Uterus (tissue), 4 donors: ENCODE results near the gene DGKI. TPM values are rescaled to one million over a fixed set of nuclear protein-coding genes. Genes with fewer than 3 reads are reported as not detected.

Experiments used
- DNase-seq, 2 donors: peaks; one replicate each; pipeline ENCODE4 v3.0.0-alpha.2; 2019 to 2020
- H3K27ac ChIP-seq, 2 donors: fragments of 200-600 bp; sonication (generic); 1 replicate in 1 of 2; 2 replicates in 1 of 2; pipeline ENCODE4 v1.5.1; 2016 to 2018
- H3K27me3 ChIP-seq, 2 donors: fragments of 200-600 bp; sonication (generic); one replicate each; pipeline ENCODE4 v1.5.1; 2018 to 2019; ENCODE audit warnings: control low read depth in 1 of 2
- H3K36me3 ChIP-seq, 2 donors: fragments of 200-600 bp; sonication (generic); one replicate each; pipeline ENCODE4 v1.5.1; 2019; ENCODE audit warnings: control low read depth in 1 of 2
- H3K4me1 ChIP-seq, 2 donors: fragments of 200-600 bp; sonication (generic); one replicate each; pipeline ENCODE4 v1.5.1; 2018 to 2019; ENCODE audit warnings: control low read depth in 1 of 2
- H3K4me3 ChIP-seq, 2 donors: fragments of 200-600 bp; sonication (generic); 1 replicate in 1 of 2; 2 replicates in 1 of 2; pipeline ENCODE4 v1.5.1; 2018 to 2019; ENCODE audit warnings: mild to moderate bottlenecking in 1 of 2
- H3K9me3 ChIP-seq, 2 donors: fragments of 200-600 bp; sonication (generic); one replicate each; pipeline ENCODE4 v1.5.1; 2019; ENCODE audit warnings: control low read depth in 1 of 2
- POLR2A ChIP-seq, 2 donors: fragments of 450-650 bp; IDR thresholded peaks; one replicate each; pipeline ENCODE4 v1.6.1; 2016; ENCODE audit warnings: antibody characterized with exemption in 2 of 2, mild to moderate bottlenecking in 1 of 2, moderate library complexity in 1 of 2
- intact Hi-C: fragments of 100-400 bp; cut with DNase I; formaldehyde crosslinking; loops from one replicate; pipeline ENCODE4 v1.15.1; 2023; ENCODE audit warnings: low total_unique reads
- total RNA-seq, 4 donors: library from RNA; depleted of rRNA in 3 of 4; stranded (reverse); fragments of >200 nt in 3 of 4; gene quantifications; one replicate each; pipeline versions ENCODE4 v1.1.0 to v1.2.4, GENCODE V29; 2014 to 2023
- TF ChIP-seq, protein P1 (sequence below), 4 experiments: fragments of 200-600 bp in 2 of 4; fragments of 450-650 bp in 2 of 4; sonication (generic) in 2 of 4; IDR thresholded peaks; one replicate each; pipeline ENCODE4 v1.5.1; 2016 to 2019; ENCODE audit warnings: antibody characterized with exemption in 4 of 4, mild to moderate bottlenecking in 2 of 4, moderate library complexity in 1 of 4
- donor health status: DM: yes; HTN: yes; CAD: no.

Gene DGKI
- total RNA-seq, 4 donors from 2014 or later = 1.0 to 8.5 (median 4.1) TPM

DNA sequence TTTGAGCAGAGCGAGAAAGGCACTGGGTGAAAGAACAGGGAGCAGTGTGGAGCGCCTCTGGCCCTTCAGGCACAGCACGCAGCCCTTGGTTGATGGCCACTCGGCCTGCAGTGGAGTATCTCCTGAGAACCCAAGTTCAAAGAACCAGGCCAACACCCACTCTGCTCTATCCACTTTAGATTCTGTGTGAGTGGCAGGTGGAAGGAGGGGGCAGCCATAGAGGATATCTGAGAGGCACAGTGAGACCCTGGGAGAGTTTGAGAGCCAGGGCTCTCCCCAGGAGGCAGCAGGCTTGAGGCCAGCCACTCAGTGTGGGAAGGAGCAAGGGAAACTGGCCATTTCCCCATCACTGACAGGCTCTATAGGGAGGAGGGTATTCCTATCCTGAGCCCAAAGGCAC, 450.7 kb downstream of the DGKI start:
- intact Hi-C loops = no loop called here
- Histone ChIP-seq H3K27me3 (no peaks in the 10 kb centered on the region), H3K4me1 (no peaks in the 10 kb centered on the region), H3K4me3 (no peak overlapping the region), H3K27ac (no peak overlapping the region), H3K36me3 (no peaks in the 10 kb centered on the region), H3K9me3 (no peaks in the 10 kb centered on the region)
- TF ChIP-seq, protein P1, sequence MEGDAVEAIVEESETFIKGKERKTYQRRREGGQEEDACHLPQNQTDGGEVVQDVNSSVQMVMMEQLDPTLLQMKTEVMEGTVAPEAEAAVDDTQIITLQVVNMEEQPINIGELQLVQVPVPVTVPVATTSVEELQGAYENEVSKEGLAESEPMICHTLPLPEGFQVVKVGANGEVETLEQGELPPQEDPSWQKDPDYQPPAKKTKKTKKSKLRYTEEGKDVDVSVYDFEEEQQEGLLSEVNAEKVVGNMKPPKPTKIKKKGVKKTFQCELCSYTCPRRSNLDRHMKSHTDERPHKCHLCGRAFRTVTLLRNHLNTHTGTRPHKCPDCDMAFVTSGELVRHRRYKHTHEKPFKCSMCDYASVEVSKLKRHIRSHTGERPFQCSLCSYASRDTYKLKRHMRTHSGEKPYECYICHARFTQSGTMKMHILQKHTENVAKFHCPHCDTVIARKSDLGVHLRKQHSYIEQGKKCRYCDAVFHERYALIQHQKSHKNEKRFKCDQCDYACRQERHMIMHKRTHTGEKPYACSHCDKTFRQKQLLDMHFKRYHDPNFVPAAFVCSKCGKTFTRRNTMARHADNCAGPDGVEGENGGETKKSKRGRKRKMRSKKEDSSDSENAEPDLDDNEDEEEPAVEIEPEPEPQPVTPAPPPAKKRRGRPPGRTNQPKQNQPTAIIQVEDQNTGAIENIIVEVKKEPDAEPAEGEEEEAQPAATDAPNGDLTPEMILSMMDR (IDR thresholded peaks at IDR 0.05) = no peak
- no peak for TF ChIP-seq POLR2A (IDR thresholded peaks at IDR 0.05)
- DNase-seq = no peak

DNA sequence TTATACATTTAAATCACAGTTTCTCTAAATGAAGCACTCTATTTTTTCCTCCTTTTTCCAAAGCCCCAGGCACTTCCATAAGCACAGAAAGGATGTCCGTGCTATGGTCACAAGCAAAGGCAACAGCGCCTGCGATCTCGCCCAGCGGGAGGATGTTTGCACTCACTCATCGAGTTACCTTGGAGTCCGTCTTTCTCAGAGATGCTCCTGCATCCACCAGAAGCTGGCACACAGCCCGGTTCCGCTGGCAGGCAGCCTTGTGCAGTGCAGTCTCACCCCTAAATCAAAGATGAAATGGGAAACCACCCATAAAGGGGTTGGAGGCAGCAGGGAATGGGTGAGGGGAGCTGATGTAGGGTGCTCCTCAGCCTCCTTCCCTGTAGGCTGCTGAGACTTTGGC, 451.4 kb downstream of the DGKI start:
- intact Hi-C loops = no loop called here
- DNase-seq = no peak
- no peaks in the 10 kb centered on the region for H3K4me1 ChIP-seq

DNA sequence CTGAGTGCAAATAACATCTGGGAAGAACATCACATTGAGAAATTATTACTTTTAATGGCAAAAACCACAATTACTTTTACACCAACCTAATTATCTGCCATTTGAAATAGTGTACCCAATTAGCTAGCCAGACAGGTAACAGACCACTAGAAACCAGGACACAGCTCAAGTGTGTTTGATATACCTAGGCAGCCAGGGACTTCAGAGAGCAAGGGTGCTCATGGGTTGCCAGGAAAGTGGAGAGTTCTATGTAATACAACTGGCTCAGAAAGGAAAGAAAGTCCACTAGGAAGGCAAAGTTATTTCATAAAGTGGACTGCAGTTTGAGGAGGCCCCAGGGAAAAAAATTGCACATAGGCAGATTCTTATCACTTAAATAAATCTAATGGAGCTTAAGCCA, 453.2 kb downstream of the DGKI start:
- no peaks in the 10 kb centered on the region for H3K9me3 ChIP-seq
- intact Hi-C loops = no loop called here

More for the DNA sequence above, 451.4 kb downstream of the DGKI start:
- Histone ChIP-seq H3K27me3 (no peaks in the 10 kb centered on the region), H3K27ac (no peak overlapping the region), H3K9me3 (no peaks in the 10 kb centered on the region), H3K36me3 (no peaks in the 10 kb centered on the region), H3K4me3 (no peak overlapping the region)
- no peak for TF ChIP-seq POLR2A (IDR thresholded peaks at IDR 0.05)
- TF ChIP-seq, protein P1 (IDR thresholded peaks at IDR 0.05) = no peak

DNA sequence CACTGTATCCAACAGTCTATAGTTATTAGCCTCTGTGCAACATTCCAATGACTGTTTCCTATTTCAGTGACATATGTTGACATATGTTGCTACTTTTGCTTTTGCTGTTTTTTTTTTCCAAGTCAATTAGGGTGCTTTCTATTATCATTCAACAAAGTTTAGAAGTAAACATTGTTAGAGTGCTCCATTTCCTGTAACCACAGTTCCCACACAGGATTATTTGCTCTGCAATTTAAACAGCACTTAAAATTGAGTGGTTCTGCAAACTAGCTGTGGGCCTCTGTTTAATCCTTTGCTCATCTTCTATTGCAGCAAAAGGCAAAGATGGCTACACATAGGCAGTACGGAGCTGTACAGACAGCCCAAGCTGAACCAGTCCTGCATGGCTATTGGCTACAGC, 456.7 kb downstream of the DGKI start:
- Histone ChIP-seq H3K27me3 (no peaks in the 10 kb centered on the region), H3K36me3 (no peaks in the 10 kb centered on the region), H3K4me3 (no peak overlapping the region), H3K27ac (no peak overlapping the region), H3K9me3 (no peaks in the 10 kb centered on the region), H3K4me1 (no peaks in the 10 kb centered on the region)
- DNase-seq = no peak
- TF ChIP-seq, protein P1 (IDR thresholded peaks at IDR 0.05) = no peak
- TF ChIP-seq POLR2A (IDR thresholded peaks at IDR 0.05) = no peak
- intact Hi-C loops = no loop called here

More for the DNA sequence above, 453.2 kb downstream of the DGKI start:
- H3K4me3 ChIP-seq = no peak overlapping the region
- H3K36me3 ChIP-seq = no peaks in the 10 kb centered on the region
- no peak overlapping the region for H3K27ac ChIP-seq
- TF ChIP-seq POLR2A (IDR thresholded peaks at IDR 0.05) = no peak
- TF ChIP-seq, protein P1 (IDR thresholded peaks at IDR 0.05) = no peak
- no peaks in the 10 kb centered on the region for H3K27me3 ChIP-seq
- no peaks in the 10 kb centered on the region for H3K4me1 ChIP-seq
- no peak for DNase-seq

DNA sequence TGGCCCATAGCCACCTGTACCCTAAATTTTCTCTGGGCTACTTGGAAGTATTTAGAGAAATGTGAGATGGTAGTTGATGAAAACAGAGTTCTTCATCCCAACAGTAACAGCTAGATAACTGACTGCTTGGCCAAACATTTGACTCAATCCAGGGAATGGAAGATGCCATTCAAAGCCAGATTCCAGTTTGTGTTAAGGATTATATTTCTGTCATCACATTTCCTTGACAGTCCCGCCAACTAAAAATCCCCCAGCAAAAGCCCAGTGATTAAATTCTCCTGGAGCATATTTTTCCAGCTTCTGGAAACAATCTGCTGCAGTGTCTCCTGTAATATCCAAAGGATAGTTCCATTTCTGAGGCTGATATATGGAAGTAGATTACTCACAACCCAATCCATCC, 457.9 kb downstream of the DGKI start:
- Histone ChIP-seq H3K27me3 (no peaks in the 10 kb centered on the region), H3K4me3 (no peak overlapping the region), H3K36me3 (no peaks in the 10 kb centered on the region), H3K9me3 (no peaks in the 10 kb centered on the region), H3K27ac (no peak overlapping the region), H3K4me1 (no peaks in the 10 kb centered on the region)
- TF ChIP-seq POLR2A (IDR thresholded peaks at IDR 0.05) = no peak
- TF ChIP-seq, protein P1 (IDR thresholded peaks at IDR 0.05) = no peak
- DNase-seq = no peak
- intact Hi-C loops = no loop called here
